Muscle layer of duodenum (tissue), 2 donors: Measurements from ENCODE around the gene PPM1N.
"Not testable (repeated sequence)": the region's sequence is repeated elsewhere in the genome, so short reads cannot be mapped to it uniquely, and the experiment has no call there.

Experiments used
- H3K27ac ChIP-seq: one replicate; pipeline ENCODE4 v1.7.0; 2013; ENCODE audit warnings: mild to moderate bottlenecking, low read length
- H3K27me3 ChIP-seq: one replicate; pipeline ENCODE4 v1.7.0; 2013; ENCODE audit warnings: low read depth, mild to moderate bottlenecking, control low read depth, low read length
- H3K36me3 ChIP-seq, 2 donors: one replicate each; pipeline ENCODE4 v1.7.0; 2013; ENCODE audit warnings: low read length in 2 of 2, control low read depth in 1 of 2, mild to moderate bottlenecking in 1 of 2; ENCODE audit not compliant: insufficient read depth in 2 of 2, control insufficient read depth in 1 of 2
- H3K4me1 ChIP-seq, 2 donors: one replicate each; pipeline ENCODE4 v1.7.0; 2013; ENCODE audit warnings: low read length in 2 of 2, mild to moderate bottlenecking in 2 of 2, control low read depth in 1 of 2, moderate library complexity in 1 of 2; ENCODE audit not compliant: insufficient read depth in 2 of 2, control insufficient read depth in 1 of 2
- H3K4me3 ChIP-seq, 2 donors: one replicate each; pipeline ENCODE4 v1.7.0; 2013; ENCODE audit warnings: low read length in 2 of 2, low read depth in 1 of 2, mild to moderate bottlenecking in 1 of 2
- H3K9me3 ChIP-seq, 2 donors: one replicate each; pipeline ENCODE4 v1.7.0; 2013; ENCODE audit warnings: low read length in 2 of 2, control low read depth in 1 of 2, mild to moderate bottlenecking in 1 of 2; ENCODE audit not compliant: control insufficient read depth in 1 of 2
- donor health status: healthy.

Gene PPM1N

GRCh38 chr19:45505996-45506245 lies 7.7 kb downstream of the PPM1N start:
- no peaks in the 10 kb centered on the region for H3K9me3 ChIP-seq
- peak overlapping the region; percentile 96 to 97 for H3K4me3 ChIP-seq
- peak overlapping the region; percentile 84 for H3K27ac ChIP-seq
- H3K36me3 ChIP-seq, result no peaks in the 10 kb centered on the region
- peaks cover 1 to 13% of the 10 kb centered on the region in 2 donors for H3K4me1 ChIP-seq
- H3K27me3 ChIP-seq, result no peaks in the 10 kb centered on the region

DNA sequence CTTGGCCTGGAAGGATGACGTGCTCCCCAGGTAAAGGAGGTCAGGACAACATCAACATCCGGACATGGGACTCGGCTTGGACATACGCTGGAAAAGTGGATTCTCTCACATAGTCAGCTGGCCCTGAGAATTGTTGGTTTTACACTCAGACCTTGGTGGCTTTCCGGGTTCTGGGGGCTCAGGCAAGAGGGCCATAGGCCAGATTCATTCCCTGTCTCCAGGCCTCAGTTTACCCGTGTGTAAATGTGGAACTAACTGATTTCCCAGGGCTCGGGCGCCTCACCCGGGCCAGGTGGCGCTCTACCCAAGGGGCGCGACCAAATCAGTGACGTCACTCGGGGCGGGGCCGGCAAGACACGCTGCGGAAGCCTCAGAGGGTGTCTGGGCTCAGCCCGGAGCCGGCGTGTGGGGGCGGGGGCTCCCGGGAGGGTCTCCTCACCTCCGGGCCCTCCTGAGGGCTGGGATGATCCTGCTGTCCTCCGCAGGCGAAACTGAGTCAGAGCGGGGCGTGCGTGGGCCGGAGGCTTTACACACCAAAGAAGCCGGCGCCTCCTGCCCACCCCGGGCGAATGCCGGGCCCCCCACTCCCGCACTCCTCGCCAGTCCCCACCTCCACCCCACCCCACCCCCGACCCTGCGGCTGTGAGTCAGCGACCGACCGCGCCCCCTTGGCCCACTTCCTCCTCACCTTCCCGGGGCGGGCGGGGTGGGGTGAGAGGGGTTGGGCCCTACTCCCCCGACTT lies 8.2 kb downstream of the PPM1N start:
- no peaks in the 10 kb centered on the region for H3K36me3 ChIP-seq
- peaks cover 3 to 17% of the 10 kb centered on the region in 2 donors for H3K4me1 ChIP-seq
- no peaks in the 10 kb centered on the region for H3K9me3 ChIP-seq
- peak overlapping the region; percentile 96 for H3K27ac ChIP-seq
- no peaks in the 10 kb centered on the region for H3K27me3 ChIP-seq
- H3K4me3 ChIP-seq, result peak overlapping the region; percentile 96 to 97

- no peaks in the 10 kb centered on the region for H3K36me3 ChIP-seq
- H3K27ac ChIP-seq, result peak within 1 kb of the TSS; percentile 96
- no peaks in the 10 kb centered on the region for H3K9me3 ChIP-seq
- peak within 1 kb of the TSS; percentile 96 to 97 for H3K4me3 ChIP-seq
- peaks cover 3 to 26% of the 10 kb centered on the region in 2 donors for H3K4me1 ChIP-seq
- H3K27me3 ChIP-seq, result no peaks in the 10 kb centered on the region
Observed at GRCh38 chr19:45506989-45507871, 9.0 kb downstream of the PPM1N start, which contains the start of gene VASP. VASP (plus strand) TSS chr19:45507479; CDS start chr19:45507772, 293 bp downstream.

DNA sequence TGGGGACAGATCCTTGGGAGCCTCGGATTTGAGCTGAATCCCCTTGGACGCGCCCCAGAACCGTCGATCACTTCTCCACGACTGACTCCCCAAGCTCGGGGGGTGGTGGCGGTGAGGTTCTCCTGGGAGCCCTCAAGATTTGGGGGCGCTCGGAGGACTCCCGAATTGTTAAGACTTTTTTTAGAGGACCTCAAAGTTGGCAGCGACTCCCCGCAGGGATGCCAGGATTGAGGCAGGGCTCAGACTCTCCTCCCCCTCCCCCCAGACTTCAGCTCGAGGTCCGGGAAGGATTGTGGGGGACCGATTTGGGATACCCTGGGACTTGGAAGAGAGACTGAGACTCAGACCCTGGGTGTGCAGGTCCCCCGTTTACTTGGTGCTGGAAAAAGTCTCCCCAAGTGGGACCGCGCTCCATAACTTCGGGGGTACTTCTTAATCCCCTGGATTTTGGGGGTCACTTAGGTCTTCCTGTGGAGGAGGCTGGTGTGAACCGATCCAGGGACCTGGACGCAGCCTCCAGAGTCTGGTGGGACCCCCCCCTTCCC lies 9.7 kb downstream of the PPM1N start:
- Histone ChIP-seq H3K9me3 (no peaks in the 10 kb centered on the region), H3K4me1 (peaks cover 3 to 26% of the 10 kb centered on the region in 2 donors), H3K27ac (peak overlapping the region; percentile 96), H3K4me3 (peak overlapping the region; percentile 96 to 97), H3K27me3 (no peaks in the 10 kb centered on the region), H3K36me3 (no peaks in the 10 kb centered on the region)

DNA sequence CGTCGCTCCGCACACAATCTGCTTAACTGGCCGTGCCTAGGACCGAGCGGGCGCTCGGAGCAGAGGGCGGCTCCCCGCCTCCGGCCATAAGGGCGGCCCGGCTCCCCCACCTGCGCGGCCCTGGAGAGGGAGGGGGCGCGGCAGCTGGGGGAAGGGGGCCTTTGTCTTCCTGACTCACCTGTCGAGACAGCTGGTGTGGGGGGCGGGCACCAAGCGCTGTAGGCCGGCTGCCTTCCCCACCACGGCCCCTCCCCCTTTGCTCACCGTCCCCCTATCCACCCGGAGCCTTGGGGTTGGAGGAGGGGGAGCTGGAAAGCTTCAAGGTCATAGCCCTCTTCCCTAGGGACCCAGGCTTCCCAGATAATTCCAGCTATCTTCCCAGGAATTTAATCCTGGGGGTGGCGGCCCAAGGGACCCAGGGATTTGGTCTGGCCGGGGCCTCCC lies 10.2 kb downstream of the PPM1N start:
- no peaks in the 10 kb centered on the region for H3K9me3 ChIP-seq
- no peaks in the 10 kb centered on the region for H3K27me3 ChIP-seq
- H3K4me1 ChIP-seq, result peaks cover 3 to 26% of the 10 kb centered on the region in 2 donors
- peak overlapping the region; percentile 96 for H3K27ac ChIP-seq
- no peaks in the 10 kb centered on the region for H3K36me3 ChIP-seq
- peak overlapping the region; percentile 96 to 97 for H3K4me3 ChIP-seq

GRCh38 chr19:45508861-45509691 lies 10.8 kb downstream of the PPM1N start:
- Histone ChIP-seq H3K27me3 (no peaks in the 10 kb centered on the region), H3K4me3 (peak overlapping the region; percentile 96 to 97), H3K27ac (peak overlapping the region; percentile 96), H3K9me3 (no peaks in the 10 kb centered on the region), H3K4me1 (peaks cover 3 to 32% of the 10 kb centered on the region in 2 donors), H3K36me3 (no peaks in the 10 kb centered on the region)

GRCh38 chr19:45509692-45510015 lies 11.4 kb downstream of the PPM1N start:
- Histone ChIP-seq H3K36me3 (no peaks in the 10 kb centered on the region), H3K27ac (peak overlapping the region; percentile 78), H3K4me1 (peaks cover 3 to 38% of the 10 kb centered on the region in 2 donors), H3K27me3 (no peaks in the 10 kb centered on the region), H3K4me3 (peak overlapping the region; percentile 66 to 97), H3K9me3 (no peaks in the 10 kb centered on the region)

- H3K36me3 ChIP-seq, result not testable (repeated sequence)
- H3K4me1 ChIP-seq, result peaks cover 3 to 40% of the 10 kb centered on the region in 2 donors
- H3K27ac ChIP-seq, result peak overlapping the region; percentile 78
Observed at GRCh38 chr19:45510352-45510751, 12.1 kb downstream of the PPM1N start.

GRCh38 chr19:45511074-45511473 lies 12.8 kb downstream of the PPM1N start:
- Histone ChIP-seq H3K4me1 (peaks cover 3 to 45% of the 10 kb centered on the region in 2 donors), H3K27ac (no peak overlapping the region), H3K27me3 (no peaks in the 10 kb centered on the region), H3K36me3 (peaks cover 0 to 6% of the 10 kb centered on the region in 2 donors), H3K4me3 (no peak overlapping the region), H3K9me3 (no peaks in the 10 kb centered on the region)

More at GRCh38 chr19:45510352-45510751, 12.1 kb downstream of the PPM1N start:
- not testable (repeated sequence) for H3K27me3 ChIP-seq, H3K4me3 ChIP-seq, H3K9me3 ChIP-seq

GRCh38 chr19:45512881-45513483 lies 14.7 kb downstream of the PPM1N start:
- no peak overlapping the region for H3K27ac ChIP-seq

More at GRCh38 chr19:45512881-45513483, 14.7 kb downstream of the PPM1N start:
- H3K27me3 ChIP-seq, result no peaks in the 10 kb centered on the region
- H3K36me3 ChIP-seq, result peaks cover 0 to 8% of the 10 kb centered on the region in 2 donors
- no peak overlapping the region for H3K4me3 ChIP-seq
- peaks cover 3 to 45% of the 10 kb centered on the region in 2 donors for H3K4me1 ChIP-seq
- no peaks in the 10 kb centered on the region for H3K9me3 ChIP-seq
